ENCODE results near the gene PCSK2. TPM values are rescaled to one million over a fixed set of nuclear protein-coding genes. Genes with fewer than 3 reads are reported as not detected.
"Not testable (repeated sequence)": the region's sequence is repeated elsewhere in the genome, so short reads cannot be mapped to it uniquely, and the experiment has no call there.

The PCSK2 gene
- not detected for total RNA-seq

- POLR2A ChIA-PET = no interaction called here
- CTCF ChIA-PET = no interaction called here
Measured at GRCh38 chr20:17226410-17227218, at the start of gene PCSK2. TSS of gene PCSK2 (plus strand) at chr20:17227040. CDS start at chr20:17227306, 266 bp downstream.

- POLR2A ChIA-PET = no interaction called here
- CTCF ChIA-PET = no interaction called here
Measured at GRCh38 chr20:17177341-17177740, 49.5 kb upstream of the PCSK2 start.

GRCh38 chr20:17179840-17180239 lies 47.0 kb upstream of the PCSK2 start:
- CTCF ChIA-PET = no interaction called here
- POLR2A ChIA-PET = no interaction called here

GRCh38 chr20:17189976-17190695 lies 36.7 kb upstream of the PCSK2 start:
- ChIA-PET POLR2A (no interaction called here), CTCF (no interaction called here)

GRCh38 chr20:17197041-17197440 lies 29.8 kb upstream of the PCSK2 start:
- ChIA-PET POLR2A (no interaction called here), CTCF (no interaction called here)

- ChIA-PET CTCF (no interaction called here), POLR2A (no interaction called here)
Measured at GRCh38 chr20:17202030-17202429, 24.8 kb upstream of the PCSK2 start.

- CTCF ChIA-PET = no interaction called here
- POLR2A ChIA-PET = no interaction called here
Measured at GRCh38 chr20:17202673-17203072, 24.2 kb upstream of the PCSK2 start.

GRCh38 chr20:17205084-17205813 lies 21.6 kb upstream of the PCSK2 start:
- CTCF ChIA-PET = no interaction called here
- POLR2A ChIA-PET = no interaction called here

- CTCF ChIA-PET = no interaction called here
- POLR2A ChIA-PET = no interaction called here
Measured at GRCh38 chr20:17210387-17210786, 16.5 kb upstream of the PCSK2 start.

GRCh38 chr20:17210983-17211382 lies 15.9 kb upstream of the PCSK2 start:
- ChIA-PET CTCF (no interaction called here), POLR2A (no interaction called here)

- ChIA-PET CTCF (no interaction called here), POLR2A (no interaction called here)
Measured at GRCh38 chr20:17215167-17215566, 11.7 kb upstream of the PCSK2 start.

GRCh38 chr20:17219856-17220255 lies 7.0 kb upstream of the PCSK2 start:
- CTCF ChIA-PET, POLR2A ChIA-PET: not testable (repeated sequence)

GRCh38 chr20:17223553-17223952 lies 3.3 kb upstream of the PCSK2 start:
- ChIA-PET POLR2A (no interaction called here), CTCF (no interaction called here)

- CTCF ChIA-PET = no interaction called here
- POLR2A ChIA-PET = no interaction called here
Measured at GRCh38 chr20:17225851-17226409, 910 bp upstream of the PCSK2 start.

- ChIA-PET POLR2A (no interaction called here), CTCF (no interaction called here)
Measured at GRCh38 chr20:17227219-17227575, 357 bp downstream of the PCSK2 start.

- ChIA-PET CTCF (no interaction called here), POLR2A (no interaction called here)
Measured at GRCh38 chr20:17227669-17228623, 1.1 kb downstream of the PCSK2 start.

- ChIA-PET POLR2A (no interaction called here), CTCF (no interaction called here)
Measured at GRCh38 chr20:17228624-17229061, 1.8 kb downstream of the PCSK2 start.

- ChIA-PET POLR2A (no interaction called here), CTCF (no interaction called here)
Measured at GRCh38 chr20:17229256-17229655, 2.4 kb downstream of the PCSK2 start.

- POLR2A ChIA-PET = no interaction called here
- CTCF ChIA-PET = no interaction called here
Measured at GRCh38 chr20:17233626-17234025, 6.8 kb downstream of the PCSK2 start.

- ChIA-PET CTCF (no interaction called here), POLR2A (no interaction called here)
Measured at GRCh38 chr20:17236766-17237165, 9.9 kb downstream of the PCSK2 start.

Measured in activated CD8-positive, alpha-beta memory T cell treated with anti-CD3 and anti-CD28 coated beads for 36 hours (primary cell).